GM18861 (cell line): ENCODE measurements around the gene CZIB.
"Not testable (repeated sequence)": the region's sequence is repeated elsewhere in the genome, so short reads cannot be mapped to it uniquely, and the experiment has no call there.

Source experiments
- ATAC-seq: cut with Tn5 transposase; IDR thresholded peaks from one replicate; pipeline ENCODE4 v1.9.1; 2021; ENCODE audit not compliant: unreplicated experiment

CZIB gene

DNA sequence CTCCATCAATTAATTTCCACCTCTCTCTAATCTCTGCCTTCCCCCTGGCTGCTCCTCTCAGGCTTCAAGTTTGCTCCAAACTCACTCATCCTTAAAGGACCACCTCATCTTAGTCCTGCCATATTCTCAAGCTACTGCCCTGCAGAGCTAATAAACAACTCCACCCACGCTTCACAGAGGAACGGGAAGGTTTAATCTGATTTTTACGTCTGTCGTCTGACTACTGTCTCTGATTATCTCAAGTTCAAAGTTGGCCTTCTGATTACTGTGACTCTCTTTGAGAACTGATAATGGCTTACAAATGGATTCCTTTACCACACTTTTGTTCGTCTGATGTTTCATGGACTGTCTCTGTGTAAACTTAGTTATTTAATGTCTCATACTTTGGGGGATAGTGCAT is 31.4 kb downstream of the CZIB start:
- no peak for ATAC-seq

DNA sequence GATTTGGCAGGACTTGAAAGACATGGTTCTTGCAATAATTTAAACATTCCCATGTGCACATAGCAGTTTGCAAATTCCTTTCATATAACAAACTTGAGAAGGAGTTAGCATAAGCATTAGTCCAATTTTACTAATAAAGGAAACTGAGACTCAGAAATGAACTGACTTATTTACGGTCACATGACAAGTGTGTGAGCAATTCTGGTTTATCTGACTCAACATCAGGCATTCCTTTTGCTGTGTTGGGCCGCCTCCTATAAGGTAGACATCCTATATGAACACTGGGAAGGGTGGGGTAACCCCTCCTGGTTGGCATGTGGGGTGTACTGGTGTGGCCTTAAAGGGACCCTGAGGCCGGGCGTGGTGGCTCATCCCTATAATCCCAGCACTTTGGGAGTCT is 32.3 kb downstream of the CZIB start:
- ATAC-seq: no peak

DNA sequence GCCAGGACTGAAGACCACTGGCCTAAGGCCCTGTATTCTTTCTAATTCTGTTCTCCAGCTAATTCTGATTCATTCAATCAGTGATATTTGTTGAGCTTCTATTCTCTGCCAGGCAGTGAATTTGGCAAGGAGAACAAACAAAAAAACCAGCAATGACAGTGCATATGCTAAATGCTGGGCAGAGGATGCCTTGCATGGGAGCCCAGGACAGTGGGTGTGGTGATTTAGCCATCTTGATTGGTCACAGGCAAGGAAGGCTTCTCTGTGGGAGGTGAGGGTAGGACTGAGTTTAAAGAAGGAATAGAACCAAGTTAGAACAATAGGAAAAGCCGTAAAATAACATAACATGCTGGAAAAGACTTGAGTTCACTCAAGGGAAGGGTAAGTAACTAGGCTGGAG is 33.0 kb downstream of the CZIB start:
- no peak for ATAC-seq

GRCh38 chr1:53186533-53186932 is 33.9 kb downstream of the CZIB start:
- ATAC-seq: no peak

DNA sequence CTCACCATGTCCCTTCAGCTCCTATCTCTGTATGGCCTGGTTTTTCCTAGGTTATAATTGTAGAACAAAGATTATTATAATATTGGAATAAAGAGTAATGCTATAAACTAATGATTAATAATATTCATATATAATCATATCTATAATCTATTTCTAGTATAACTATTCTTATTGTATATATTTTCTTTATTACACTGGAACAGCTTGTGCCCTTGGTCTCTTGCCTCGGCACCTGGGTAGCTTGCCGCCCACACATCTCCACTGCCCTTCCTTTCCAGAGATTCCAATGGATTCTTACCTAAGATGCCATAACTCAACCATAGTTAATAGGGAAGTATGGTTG is 34.5 kb downstream of the CZIB start:
- not testable (repeated sequence) for ATAC-seq

DNA sequence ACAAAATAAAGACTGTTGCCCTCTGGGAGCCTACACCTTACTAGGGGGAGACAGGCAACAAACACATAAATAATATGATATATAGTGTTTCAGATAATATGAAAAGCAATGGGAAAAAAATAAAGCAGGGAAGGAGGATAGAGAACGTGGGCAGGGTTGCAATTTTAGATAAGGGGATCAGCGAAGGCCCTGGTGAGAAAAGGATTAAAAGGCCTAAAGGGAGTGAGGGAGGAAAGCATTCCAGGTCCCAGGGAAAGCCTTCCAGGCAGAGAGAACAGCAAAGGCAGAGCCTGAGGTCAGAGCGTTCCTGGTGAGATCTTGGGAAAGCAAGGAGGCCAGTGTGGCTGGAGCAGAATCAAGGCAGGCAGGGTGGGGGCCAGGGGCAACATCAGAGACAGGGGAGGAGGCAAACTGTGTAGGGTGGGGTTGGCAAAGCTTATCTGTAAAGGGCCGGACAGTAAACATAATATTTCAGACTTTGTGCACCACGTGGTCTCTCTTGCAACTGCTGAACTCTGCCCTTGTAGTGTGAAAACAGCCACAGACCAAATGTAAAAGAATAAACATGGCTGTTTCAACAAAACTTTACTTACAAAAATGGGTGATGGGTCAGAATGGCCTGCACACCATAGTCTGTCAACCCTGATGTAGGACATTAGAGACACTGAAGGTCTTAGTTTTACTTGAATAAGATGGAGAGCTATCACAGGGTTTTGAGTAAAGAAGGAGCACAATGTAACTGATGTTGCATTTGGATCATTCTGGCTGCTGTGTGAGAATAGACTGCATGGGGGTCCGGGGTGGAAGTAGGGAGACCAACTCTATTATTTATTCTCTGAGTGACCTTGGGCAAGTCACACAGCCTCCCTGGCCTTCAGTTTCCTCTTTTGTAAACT is 37.1 kb downstream of the CZIB start:
- no peak for ATAC-seq

GRCh38 chr1:53182716-53183094 is 37.7 kb downstream of the CZIB start:
- no peak for ATAC-seq

DNA sequence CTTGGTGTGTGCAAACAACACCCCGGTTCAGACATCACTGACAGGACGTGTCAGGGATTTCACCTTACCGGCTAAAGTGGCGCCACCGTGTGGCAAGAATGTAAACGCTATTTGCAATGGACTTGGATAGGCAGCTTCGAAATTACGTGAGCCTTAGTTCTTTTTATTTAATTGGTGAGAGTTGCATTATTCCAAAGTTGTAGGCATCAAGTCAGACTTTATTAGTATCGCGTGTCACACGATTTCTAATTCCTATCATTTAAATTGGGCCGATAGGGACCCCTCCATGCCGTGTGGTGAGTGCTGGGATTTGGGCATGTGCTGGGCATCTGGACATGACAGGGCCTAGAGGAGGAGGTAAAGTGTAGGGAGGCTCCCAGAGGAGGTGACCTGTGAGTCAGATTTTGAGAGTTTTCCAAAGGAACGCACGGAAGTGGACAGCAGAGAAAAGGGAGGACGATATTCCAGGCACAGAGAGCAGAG is 38.3 kb downstream of the CZIB start:
- ATAC-seq: no peak

DNA sequence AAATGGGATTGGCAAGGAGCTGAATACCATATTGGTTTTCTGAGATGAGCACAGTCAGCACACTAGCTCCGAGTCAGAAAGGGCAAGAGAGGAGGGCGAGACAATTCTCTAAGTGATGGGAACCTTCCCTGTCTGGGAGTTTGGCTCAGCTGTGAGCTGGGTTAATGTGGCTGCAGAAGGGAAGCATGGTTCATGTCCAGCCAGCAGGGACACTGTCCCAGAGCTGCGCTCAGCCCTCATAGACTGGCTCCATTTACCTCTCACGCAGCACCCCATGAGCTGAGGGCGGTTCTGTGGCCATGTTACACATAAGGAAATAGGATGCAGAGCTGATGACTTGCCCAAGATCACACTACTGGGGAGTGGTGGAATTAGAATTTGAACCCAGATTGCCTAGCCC is 39.5 kb downstream of the CZIB start:
- no peak for ATAC-seq

DNA sequence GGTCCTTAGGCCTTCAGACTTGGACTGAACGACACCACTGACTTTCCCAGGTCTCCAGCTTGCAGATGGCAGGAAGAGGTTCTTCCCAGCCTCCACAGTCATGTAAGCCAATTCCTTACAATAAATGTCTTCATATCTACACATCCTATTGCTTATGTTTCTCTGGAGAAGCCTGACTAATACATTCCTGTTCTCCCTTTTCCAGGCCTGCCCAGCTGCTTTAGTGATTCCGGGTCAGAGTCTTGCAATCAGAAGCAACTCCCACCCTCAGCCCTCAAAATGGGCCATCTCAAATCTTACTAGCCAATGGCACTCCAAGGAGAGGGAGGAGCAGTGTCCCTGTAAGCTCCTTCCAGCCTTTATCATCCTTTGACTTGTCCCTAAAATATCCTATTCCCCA is 40.2 kb downstream of the CZIB start:
- no peak for ATAC-seq

DNA sequence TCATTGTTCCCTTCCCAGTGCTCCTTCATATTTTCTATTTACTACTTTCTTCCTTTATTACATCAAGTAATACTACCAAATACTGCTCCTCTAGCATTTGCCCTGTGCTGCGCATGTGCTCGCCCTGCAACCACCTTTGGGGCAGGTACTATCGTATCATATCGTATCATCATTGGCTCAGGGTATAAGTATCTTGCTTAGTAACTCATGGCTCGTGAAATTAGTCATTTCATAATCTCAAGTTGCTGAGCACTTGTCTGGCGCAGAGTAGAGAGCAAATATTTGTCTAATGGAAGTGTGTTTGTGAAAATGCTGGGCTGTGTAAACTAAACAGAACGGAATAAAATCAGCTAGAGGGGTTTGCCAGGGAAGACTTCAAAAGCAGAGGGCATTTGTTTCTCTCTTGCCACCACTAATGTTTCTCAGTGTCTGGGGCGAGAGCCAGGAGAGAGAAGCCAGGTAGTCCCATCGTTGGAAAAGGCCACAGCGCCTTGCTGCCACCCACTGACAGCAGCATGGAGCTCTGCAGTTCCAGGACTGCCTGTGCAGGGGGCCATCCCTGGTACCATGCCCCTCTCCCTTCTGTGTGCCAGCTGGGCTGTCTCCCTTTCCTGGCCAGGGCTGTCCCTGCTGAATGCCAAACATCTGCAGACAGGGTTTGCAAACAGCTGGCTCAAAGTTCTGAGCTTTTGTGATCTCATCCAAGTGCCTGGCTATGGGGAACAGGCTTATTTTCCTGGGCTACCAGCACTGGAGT is 43.8 kb downstream of the CZIB start:
- no peak for ATAC-seq

- no peak for ATAC-seq
These were observed 45.2 kb downstream of the CZIB start for GRCh38 chr1:53174971-53175913.

- no peak for ATAC-seq
These were observed 47.9 kb downstream of the CZIB start for GRCh38 chr1:53172426-53173128.

GRCh38 chr1:53166912-53167311 is 53.5 kb downstream of the CZIB start:
- no peak for ATAC-seq

- no peak for ATAC-seq
These were observed 54.1 kb downstream of the CZIB start for GRCh38 chr1:53166366-53166765.

DNA sequence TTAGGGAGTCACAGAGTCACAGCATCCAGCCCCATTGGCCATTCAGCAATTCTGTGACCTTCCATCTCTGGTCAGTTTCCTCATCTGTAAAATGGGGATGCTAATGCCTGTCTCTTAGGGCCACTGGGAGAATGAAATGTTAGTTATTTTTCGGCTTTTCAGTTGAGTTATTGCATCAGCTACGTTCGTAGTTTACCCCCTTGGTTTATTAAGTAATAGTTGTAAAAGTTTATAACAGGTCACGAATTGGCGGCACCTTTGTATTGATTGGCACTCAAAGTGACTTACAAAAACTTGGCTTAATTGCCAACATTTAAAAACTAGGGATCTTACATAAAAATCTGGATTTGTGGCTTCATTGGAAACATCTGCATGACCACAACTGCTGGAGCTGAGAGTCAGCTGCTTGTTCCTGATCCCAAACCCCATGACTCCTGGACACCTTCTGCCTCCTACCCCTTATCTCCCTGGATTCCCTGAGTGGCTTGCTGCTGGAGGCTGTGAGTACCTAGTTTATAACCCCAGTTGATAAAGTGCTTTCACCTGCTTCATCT is 54.9 kb downstream of the CZIB start:
- no peak for ATAC-seq
